Heart right ventricle (tissue), 16 donors: ENCODE data around the gene MESD. TPM values are rescaled to one million over a fixed set of nuclear protein-coding genes. Genes with fewer than 3 reads are reported as not detected.

Experiments
- ATAC-seq, 8 donors: fragments of 200-7000 bp; cut with Tn5 transposase; one replicate each; pipeline ENCODE4 v1.9.1; 2020; ENCODE audit warnings: mild to moderate bottlenecking in 8 of 8, moderate library complexity in 8 of 8, moderate number of reproducible peaks in 1 of 8
- DNase-seq, 2 donors: peaks; one replicate each; pipeline ENCODE4 v3.0.0-alpha.2; 2020
- H3K27ac ChIP-seq, 10 donors: fragments of 200-600 bp; sonication (generic) in 2 of 10; one replicate each; pipeline versions ENCODE4 v1.5.0 to v1.8.0; 2020 to 2022; ENCODE audit warnings: mild to moderate bottlenecking in 3 of 10
- H3K27me3 ChIP-seq, 7 donors: fragments of 200-600 bp; one replicate each; pipeline ENCODE4 v1.8.0; 2021 to 2022; ENCODE audit warnings: mild to moderate bottlenecking in 2 of 7
- H3K36me3 ChIP-seq, 9 donors: fragments of 200-600 bp; sonication (generic) in 1 of 9; one replicate each; pipeline versions ENCODE4 v1.5.0 to v1.8.0; 2020 to 2022; ENCODE audit warnings: mild to moderate bottlenecking in 2 of 9
- H3K4me1 ChIP-seq, 9 donors: fragments of 200-600 bp; sonication (generic) in 1 of 9; one replicate each; pipeline versions ENCODE4 v1.5.0 to v1.8.0; 2020 to 2022; ENCODE audit warnings: mild to moderate bottlenecking in 4 of 9
- H3K4me3 ChIP-seq, 10 donors: fragments of 200-600 bp; sonication (generic) in 2 of 10; one replicate each; pipeline versions ENCODE4 v1.5.0 to v1.8.0; 2020 to 2022; ENCODE audit warnings: mild to moderate bottlenecking in 7 of 10, moderate library complexity in 2 of 10
- H3K9me3 ChIP-seq, 11 donors: fragments of 200-600 bp in 10 of 11; sonication (generic) in 2 of 11; one replicate each; pipeline versions ENCODE4 v1.5.0 to v1.8.0; 2013 to 2022; ENCODE audit warnings: mild to moderate bottlenecking in 2 of 11, control low read depth in 1 of 11, moderate library complexity in 1 of 11
- CTCF ChIP-seq, 9 donors: fragments of 200-600 bp; sonication (generic) in 2 of 9; IDR thresholded peaks; one replicate each; pipeline versions ENCODE4 v1.5.0 to v1.8.0; 2021 to 2022; ENCODE audit warnings: antibody characterized with exemption in 9 of 9, mild to moderate bottlenecking in 5 of 9, moderate library complexity in 1 of 9
- WGBS, 2 donors: extraction: QIAGEN DNeasy Blood & Tissue Kit; methylation state at CpG; one replicate each; pipeline ENCODE4 v1.1.7; 2013; ENCODE audit warnings: inconsistent platforms in 1 of 2; 5-methylcytosine and 5-hydroxymethylcytosine counted together
- intact Hi-C, 10 donors: fragments of 100-400 bp; cut with DNase I; formaldehyde crosslinking; loops; one replicate each; pipeline versions ENCODE4 v1.11.1 to v1.14.2; 2022
- polyA plus RNA-seq, 2 donors: library from polyadenylated mRNA; stranded (reverse); fragments of 200-250 nt; gene quantifications; one replicate each; pipeline ENCODE4 v1.2.3, GENCODE V29; 2013
- total RNA-seq, 10 donors: library from RNA; stranded (reverse); fragmentation: NEBNext Ultra II Directional in 3 of 10; extraction: Animal tissue kit (Norgen Biotek cat#: 25700) in 3 of 10; gene quantifications; one replicate each; pipeline versions ENCODE4 v1.2.1 to v1.2.4, GENCODE V29; 2021 to 2023
- donor health status: Arrhythmogenic right ventricular cardiomyopathy.
- donor health status: ischemic (EF 13 %, LVEDD 7.1; RV severe dilation, severe dysfunction).
- donor health status: healthy with polysubstance abuse.
- donor health status: DM: no; HTN: yes; CAD: no.
- donor health status: DM: no; HTN: no; CAD: no.
- donor health status: ischemic (EF 25% LVEDD 6.9; RV normal size, moderate dysfunction).
- donor health status: ischemic (EF 25% LVEDD 5.7; RV mildly dilated, moderate dysfunction).
- donor health status: healthy.
- donor health status: DM: yes; HTN: yes; CAD: no.
- donor health status: Ischemic cardiomyopathy.
- donor health status: ischemic (EF 35%, LVEDD 5.7; RV mildly dilated, moderate dysfunction).
- donor health status: nonischemic (EF 11% LVEDD 7.7; RV severe dilation, severe dysfunction).
- donor health status: DM: yes; HTN: yes; CAD: no.
- donor health status: PGD.
- donor health status: ischemic (EF 29% LVEDD 5.4; RV normal size, mild dysfunction).
- donor health status: nonischemic (EF 23%, LVEDD 6.1; RV moderate dilation, normal function).

The MESD gene
- total and polyA plus RNA-seq, 12 donors: 11.1 to 17.6 (median 14.7) TPM

GRCh38 chr15:80939216-80939615 lies 50.4 kb downstream of the MESD start:
- intact Hi-C loops: no loop called here
- DNase-seq (no peak), ATAC-seq (no peak)
- Histone ChIP-seq H3K27ac (no peak overlapping the region), H3K9me3 (no peaks in the 10 kb centered on the region), H3K36me3 (peaks cover 0 to 38% (median 10%) of the 10 kb centered on the region in 9 donors), H3K27me3 (no peaks in the 10 kb centered on the region), H3K4me1 (peaks cover 0 to 23% (median 8%) of the 10 kb centered on the region in 9 donors), H3K4me3 (no peak overlapping the region)
- TF ChIP-seq CTCF (IDR thresholded peaks at IDR 0.05): no peak
- 96 to 97% methylated on average over 3 of the region's 3 CpGs for WGBS, 2 donors

- ATAC-seq (no peak), DNase-seq (no peak)
- TF ChIP-seq CTCF (IDR thresholded peaks at IDR 0.05): no peak
- no peak overlapping the region for H3K27ac ChIP-seq
- H3K4me3 ChIP-seq: no peak overlapping the region
- intact Hi-C loops: loop anchor here in 1 of 10 donors (2.0 kb wide), 1 partner anchor 79 kb away; no protein-coding TSS in a partner anchor
- peaks cover 0 to 27% (median 13%) of the 10 kb centered on the region in 9 donors for H3K4me1 ChIP-seq
- no peaks in the 10 kb centered on the region for H3K27me3 ChIP-seq
- no peaks in the 10 kb centered on the region for H3K9me3 ChIP-seq
- 98% methylated on average over 12 of the region's 12 CpGs for WGBS, 2 donors
- H3K36me3 ChIP-seq: peaks cover 0 to 26% (median 10%) of the 10 kb centered on the region in 9 donors
Measured at GRCh38 chr15:80937718-80938117, 51.9 kb downstream of the MESD start.

- WGBS, 2 donors: 90 to 92% methylated on average over 16 of the region's 16 CpGs
- intact Hi-C loops: loop anchor here in 1 of 10 donors (2.0 kb wide), 1 partner anchor 78 kb away; no protein-coding TSS in a partner anchor
- no peaks in the 10 kb centered on the region for H3K9me3 ChIP-seq
- H3K4me3 ChIP-seq: no peak overlapping the region
- DNase-seq (no peak), ATAC-seq (peak in 1 of 8 donors; percentile 46)
- TF ChIP-seq CTCF (IDR thresholded peaks at IDR 0.05): no peak
- H3K4me1 ChIP-seq: peaks cover 0 to 31% (median 16%) of the 10 kb centered on the region in 9 donors
- no peak overlapping the region for H3K27ac ChIP-seq
- H3K27me3 ChIP-seq: no peaks in the 10 kb centered on the region
- peaks cover 0 to 13% (median 5%) of the 10 kb centered on the region in 9 donors for H3K36me3 ChIP-seq
Measured at GRCh38 chr15:80936288-80937078, 53.1 kb downstream of the MESD start.

- Histone ChIP-seq H3K4me3 (no peak overlapping the region), H3K27ac (peak overlapping the region in 2 of 10 donors; percentile 19 to 25), H3K9me3 (no peaks in the 10 kb centered on the region), H3K4me1 (peaks cover 0 to 31% (median 16%) of the 10 kb centered on the region in 9 donors), H3K36me3 (peaks cover 0 to 6% (median 0%) of the 10 kb centered on the region in 9 donors), H3K27me3 (no peaks in the 10 kb centered on the region)
- intact Hi-C loops: no loop called here
- 62 to 73% methylated on average over 3 of the region's 3 CpGs for WGBS, 2 donors
- ATAC-seq: peak in 7 of 8 donors; percentile 16 to 59 (median 31)
- no peak for TF ChIP-seq CTCF (IDR thresholded peaks at IDR 0.05)
- peak in 1 of 2 donors; percentile 19 for DNase-seq
Measured at GRCh38 chr15:80934761-80935221, 54.8 kb downstream of the MESD start.
